Natural killer cell (primary cell): Measurements from ENCODE around the gene UNCX. TPM values are rescaled to one million over a fixed set of nuclear protein-coding genes. Genes with fewer than 3 reads are reported as not detected.

Experiments
- ATAC-seq, 3 donors: fragments of 150-1000 bp in 2 of 3; fragments of 200-7000 bp in 1 of 3; cut with Tn5 transposase; 1 replicate in 1 of 3; 2 replicates in 2 of 3; pipeline ENCODE4 v1.10.0; 2021; ENCODE audit warnings: mild to moderate bottlenecking in 2 of 3, moderate library complexity in 2 of 3
- DNase-seq, 2 donors: peaks; one replicate each; pipeline versions ENCODE4 v3.0.0 to v3.0.0-alpha.2; 2013 to 2021; ENCODE audit warnings: mixed read lengths in 1 of 2
- H3K27ac ChIP-seq: one replicate; pipeline ENCODE4 v1.5.1; 2013; ENCODE audit warnings: mild to moderate bottlenecking, low read length
- H3K27me3 ChIP-seq: one replicate; pipeline ENCODE4 v1.6.1; 2013; ENCODE audit warnings: low read length; ENCODE audit not compliant: control insufficient read depth, insufficient read depth
- H3K36me3 ChIP-seq: one replicate; pipeline ENCODE4 v1.6.1; 2013; ENCODE audit warnings: low read length; ENCODE audit not compliant: control insufficient read depth, insufficient read depth
- H3K4me1 ChIP-seq: one replicate; pipeline ENCODE4 v1.6.1; 2013; ENCODE audit warnings: low read length; ENCODE audit not compliant: control insufficient read depth, insufficient read depth
- H3K4me3 ChIP-seq: one replicate; pipeline ENCODE4 v1.5.1; 2013; ENCODE audit warnings: low read length
- H3K9me3 ChIP-seq: one replicate; pipeline ENCODE4 v1.6.1; 2013; ENCODE audit warnings: low read length; ENCODE audit not compliant: control insufficient read depth, insufficient read depth
- H3K27ac Mint-ChIP-seq, 2 donors: one replicate each; pipeline ENCODE4 v1.8.0; 2022; ENCODE audit warnings: mild to moderate bottlenecking in 2 of 2, mixed read lengths in 2 of 2, moderate library complexity in 1 of 2
- H3K27me3 Mint-ChIP-seq, 2 donors: one replicate each; pipeline ENCODE4 v1.8.0; 2022; ENCODE audit warnings: low read depth in 2 of 2, mixed read lengths in 2 of 2
- H3K36me3 Mint-ChIP-seq: one replicate; pipeline ENCODE4 v1.8.0; 2022; ENCODE audit warnings: mixed read lengths
- H3K4me1 Mint-ChIP-seq, 2 donors: one replicate each; pipeline ENCODE4 v1.8.0; 2022; ENCODE audit warnings: mixed read lengths in 2 of 2
- H3K4me3 Mint-ChIP-seq: one replicate; pipeline ENCODE4 v1.8.0; 2022; ENCODE audit warnings: mild to moderate bottlenecking, moderate library complexity, mixed read lengths
- H3K9me3 Mint-ChIP-seq, 2 donors: one replicate each; pipeline ENCODE4 v1.8.0; 2022; ENCODE audit warnings: mixed read lengths in 2 of 2
- WGBS: methylation state at CpG from one replicate; pipeline ENCODE4 v1.1.7; 2013; ENCODE audit warnings: missing lambda C conversion rate; ENCODE audit not compliant: insufficient coverage; 5-methylcytosine and 5-hydroxymethylcytosine counted together
- intact Hi-C: fragments of 100-400 bp; cut with micrococcal nuclease; formaldehyde crosslinking; loops from one replicate; pipeline ENCODE4 v1.14.2; 2022
- total RNA-seq, 4 donors: library from RNA; stranded (reverse); fragments of 120-200 nt in 1 of 4; gene quantifications; one replicate each; pipeline versions ENCODE4 v1.2.3 to v1.2.4, GENCODE V29; 2013 to 2022
- TF ChIP-seq, protein P1 (sequence below): fragments of 200-600 bp; IDR thresholded peaks from one replicate; pipeline ENCODE4 v1.8.0; 2022; ENCODE audit warnings: antibody characterized with exemption

UNCX gene
- total RNA-seq, 3 donors from 2014 or later (not counting 1 experiment from before 2014, with no cell fraction given), result not detected

DNA sequence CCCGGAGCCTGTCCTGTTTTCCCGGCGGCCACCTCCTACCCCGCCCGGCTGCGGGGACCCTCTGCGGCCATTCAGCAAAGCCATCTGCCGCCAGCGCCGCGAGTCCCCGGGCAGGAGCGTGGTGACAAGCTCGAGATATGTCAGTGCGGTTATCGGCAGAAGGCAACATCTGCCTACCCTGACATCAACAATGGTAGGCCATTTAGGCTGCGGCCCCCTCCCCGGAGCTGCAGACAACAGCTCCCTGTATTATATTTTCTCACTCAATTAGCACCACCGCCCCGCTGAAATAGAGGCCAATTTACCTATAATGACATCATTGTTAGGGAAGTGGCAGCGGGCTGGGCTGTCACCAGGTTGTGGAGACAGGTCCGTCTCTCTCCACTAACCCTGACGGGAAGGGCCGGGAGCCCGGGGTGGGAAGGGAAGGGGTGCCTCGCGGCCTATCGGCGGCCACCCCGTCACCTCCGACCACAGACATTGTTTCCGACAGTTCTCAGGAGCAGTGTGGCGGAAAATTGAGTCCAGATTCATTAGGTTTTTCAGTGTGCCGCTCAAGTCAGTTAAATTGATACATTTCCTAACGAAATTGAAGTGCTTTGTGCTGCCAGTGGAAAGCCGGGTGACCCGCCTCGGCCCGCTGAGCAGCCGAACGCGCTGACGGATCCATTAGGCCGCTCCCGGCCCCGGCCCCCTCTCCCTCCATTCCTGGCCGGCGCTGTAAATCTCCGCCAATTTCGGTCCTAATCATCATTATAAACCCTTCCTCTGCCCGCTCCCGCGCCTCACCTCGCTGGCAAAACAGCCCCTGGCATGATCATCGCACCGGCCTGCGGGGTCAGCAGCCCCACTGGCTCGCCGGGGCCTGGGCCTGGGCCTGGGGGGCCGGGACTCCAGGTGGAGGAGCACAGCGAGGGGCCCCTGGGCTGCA is 43.0 kb downstream of the UNCX start:
- Histone ChIP-seq H3K4me1 (no peaks in the 10 kb centered on the region), H3K27me3 (no peaks in the 10 kb centered on the region), H3K9me3 (peaks cover 3% of the 10 kb centered on the region), H3K4me3 (no peak overlapping the region), H3K27ac (no peak overlapping the region), H3K36me3 (no peaks in the 10 kb centered on the region)
- H3K27ac Mint-ChIP-seq, result no peak overlapping the region
- H3K9me3 Mint-ChIP-seq, result peaks cover 0 to 2% of the 10 kb centered on the region in 2 donors
- WGBS, result 82% methylated on average over 61 of the region's 61 CpGs
- no peaks in the 10 kb centered on the region for H3K27me3 Mint-ChIP-seq
- TF ChIP-seq, protein P1, sequence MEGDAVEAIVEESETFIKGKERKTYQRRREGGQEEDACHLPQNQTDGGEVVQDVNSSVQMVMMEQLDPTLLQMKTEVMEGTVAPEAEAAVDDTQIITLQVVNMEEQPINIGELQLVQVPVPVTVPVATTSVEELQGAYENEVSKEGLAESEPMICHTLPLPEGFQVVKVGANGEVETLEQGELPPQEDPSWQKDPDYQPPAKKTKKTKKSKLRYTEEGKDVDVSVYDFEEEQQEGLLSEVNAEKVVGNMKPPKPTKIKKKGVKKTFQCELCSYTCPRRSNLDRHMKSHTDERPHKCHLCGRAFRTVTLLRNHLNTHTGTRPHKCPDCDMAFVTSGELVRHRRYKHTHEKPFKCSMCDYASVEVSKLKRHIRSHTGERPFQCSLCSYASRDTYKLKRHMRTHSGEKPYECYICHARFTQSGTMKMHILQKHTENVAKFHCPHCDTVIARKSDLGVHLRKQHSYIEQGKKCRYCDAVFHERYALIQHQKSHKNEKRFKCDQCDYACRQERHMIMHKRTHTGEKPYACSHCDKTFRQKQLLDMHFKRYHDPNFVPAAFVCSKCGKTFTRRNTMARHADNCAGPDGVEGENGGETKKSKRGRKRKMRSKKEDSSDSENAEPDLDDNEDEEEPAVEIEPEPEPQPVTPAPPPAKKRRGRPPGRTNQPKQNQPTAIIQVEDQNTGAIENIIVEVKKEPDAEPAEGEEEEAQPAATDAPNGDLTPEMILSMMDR, result no peak
- DNase-seq, result no peak
- no peaks in the 10 kb centered on the region for H3K4me1 Mint-ChIP-seq
- intact Hi-C loops, result no loop called here
- no peak overlapping the region for H3K4me3 Mint-ChIP-seq
- H3K36me3 Mint-ChIP-seq, result no peaks in the 10 kb centered on the region
- ATAC-seq, result no peak

- H3K4me1 ChIP-seq, result no peaks in the 10 kb centered on the region
- no peak overlapping the region for H3K4me3 ChIP-seq
- H3K9me3 Mint-ChIP-seq, result peaks cover 0 to 2% of the 10 kb centered on the region in 2 donors
- peaks cover 3% of the 10 kb centered on the region for H3K9me3 ChIP-seq
- no peak overlapping the region for H3K27ac Mint-ChIP-seq
- no peaks in the 10 kb centered on the region for H3K27me3 ChIP-seq
- no peaks in the 10 kb centered on the region for H3K36me3 Mint-ChIP-seq
- WGBS, result 93% methylated on average over 10 of the region's 10 CpGs
- TF ChIP-seq, protein P1, result no peak
- no peak for ATAC-seq
- H3K27ac ChIP-seq, result no peak overlapping the region
- no peaks in the 10 kb centered on the region for H3K4me1 Mint-ChIP-seq
- intact Hi-C loops, result no loop called here
- no peaks in the 10 kb centered on the region for H3K27me3 Mint-ChIP-seq
- no peaks in the 10 kb centered on the region for H3K36me3 ChIP-seq
- no peak for DNase-seq
- no peak overlapping the region for H3K4me3 Mint-ChIP-seq
Measured at GRCh38 chr7:1276626-1277175, 44.0 kb downstream of the UNCX start.

GRCh38 chr7:1278543-1278942 is 45.9 kb downstream of the UNCX start:
- Mint-ChIP-seq H3K27me3 (no peaks in the 10 kb centered on the region), H3K4me1 (no peaks in the 10 kb centered on the region), H3K9me3 (peaks cover 0 to 2% of the 10 kb centered on the region in 2 donors), H3K27ac (no peak overlapping the region), H3K36me3 (no peaks in the 10 kb centered on the region), H3K4me3 (no peak overlapping the region)
- Histone ChIP-seq H3K4me1 (no peaks in the 10 kb centered on the region), H3K4me3 (no peak overlapping the region), H3K9me3 (no peaks in the 10 kb centered on the region), H3K27me3 (no peaks in the 10 kb centered on the region), H3K36me3 (no peaks in the 10 kb centered on the region), H3K27ac (no peak overlapping the region)
- intact Hi-C loops, result no loop called here
- DNase-seq (no peak), ATAC-seq (no peak)
- TF ChIP-seq, protein P1, result no peak
- 89% methylated on average over 10 of the region's 10 CpGs for whole genome bisulfite sequencing
